HEK293 (cell line): Measurements from ENCODE around the gene OR2G2.

Experiments
- CTCF ChIA-PET: fragments of 350-600 bp; formaldehyde crosslinking; extraction: SDS; loops from one replicate; lab custom pipeline; 2021; ENCODE audit warnings: antibody characterized with exemption; lab: Yijun Ruan, JAX
- POLR2A ChIA-PET: fragments of 300-600 bp; formaldehyde crosslinking; extraction: SDS; loops from one replicate; lab custom pipeline; 2020; ENCODE audit warnings: antibody characterized with exemption, inconsistent platforms; lab: Yijun Ruan, JAX
- H3K27ac ChIP-seq: fragments of 200-500 bp; sonication (Bioruptor generic); 2 replicates; pipeline ENCODE4 v1.5.1; 2014; ENCODE audit warnings: low read depth, low read length, control low read depth, inconsistent platforms; ENCODE audit errors: extremely low read depth
- H3K36me3 ChIP-seq, 2 experiments: fragments of 200-500 bp in 1 of 2; sonication (Bioruptor generic) in 1 of 2; 1 replicate in 1 of 2; 2 replicates in 1 of 2; pipeline ENCODE4 v1.5.1; 2014 to 2017; ENCODE audit warnings: inconsistent platforms in 2 of 2, low read length in 2 of 2; ENCODE audit not compliant: control insufficient read depth in 2 of 2, insufficient read depth in 1 of 2
- H3K4me1 ChIP-seq: fragments of 200-500 bp; sonication (Bioruptor generic); 2 replicates; pipeline ENCODE4 v1.5.1; 2014; ENCODE audit warnings: mild to moderate bottlenecking, low read length, inconsistent platforms; ENCODE audit not compliant: control insufficient read depth, insufficient read depth
- H3K4me3 ChIP-seq: 2 replicates; pipeline ENCODE4 v1.5.1; 2011; ENCODE audit warnings: low read depth, mild to moderate bottlenecking, control low read depth, low read length, moderate library complexity
- H3K9me3 ChIP-seq: fragments of 200-500 bp; sonication (Bioruptor generic); 2 replicates; pipeline ENCODE4 v1.5.1; 2014; ENCODE audit warnings: low read depth, low read length, inconsistent platforms; ENCODE audit not compliant: control insufficient read depth, insufficient read depth
- KLF8 ChIP-seq: fragments of 450-650 bp; formaldehyde crosslinking; IDR thresholded peaks from 2 replicates; pipeline ENCODE4 v1.5.1; 2016; ENCODE audit warnings: missing biosample characterization, missing genetic modification characterization
- SP7 ChIP-seq: fragments of 450-650 bp; formaldehyde crosslinking; IDR thresholded peaks from 2 replicates; pipeline ENCODE4 v1.5.1; 2016; ENCODE audit warnings: missing biosample characterization, missing genetic modification characterization
- ZFP69B ChIP-seq: fragments of 450-650 bp; formaldehyde crosslinking; IDR thresholded peaks from 2 replicates; pipeline ENCODE4 v1.5.1; 2016; ENCODE audit warnings: missing biosample characterization, missing genetic modification characterization
- ZNF112 ChIP-seq: fragments of 450-650 bp; formaldehyde crosslinking; IDR thresholded peaks from 2 replicates; pipeline ENCODE4 v1.5.0; 2017; ENCODE audit warnings: missing biosample characterization, missing genetic modification characterization
- ZNF133 ChIP-seq: fragments of 450-650 bp; formaldehyde crosslinking; IDR thresholded peaks from 2 replicates; pipeline ENCODE4 v1.5.1; 2016; ENCODE audit warnings: missing biosample characterization, missing genetic modification characterization
- ZNF416 ChIP-seq: fragments of 450-650 bp; formaldehyde crosslinking; IDR thresholded peaks from 2 replicates; pipeline ENCODE4 v1.5.1; 2016; ENCODE audit warnings: missing biosample characterization, missing genetic modification characterization
- ZNF433 ChIP-seq: fragments of 450-650 bp; formaldehyde crosslinking; IDR thresholded peaks from 2 replicates; pipeline ENCODE4 v1.5.1; 2016; ENCODE audit warnings: missing biosample characterization, missing genetic modification characterization, low read depth
- ZNF561 ChIP-seq: fragments of 450-650 bp; IDR thresholded peaks from 2 replicates; pipeline ENCODE4 v1.5.1; 2018; ENCODE audit warnings: missing biosample characterization, missing genetic modification characterization, borderline replicate concordance
- ZNF610 ChIP-seq: fragments of 450-650 bp; formaldehyde crosslinking; IDR thresholded peaks from 2 replicates; pipeline ENCODE4 v1.5.1; 2016; ENCODE audit warnings: missing biosample characterization, missing genetic modification characterization, borderline replicate concordance
- ZNF621 ChIP-seq: fragments of 450-650 bp; formaldehyde crosslinking; IDR thresholded peaks from 2 replicates; pipeline ENCODE4 v1.5.1; 2017; ENCODE audit warnings: missing biosample characterization, missing genetic modification characterization
- ZNF776 ChIP-seq: fragments of 450-650 bp; formaldehyde crosslinking; IDR thresholded peaks from 2 replicates; pipeline ENCODE4 v1.5.0; 2017; ENCODE audit warnings: missing biosample characterization, missing genetic modification characterization, borderline replicate concordance
- ZNF830 ChIP-seq: fragments of 450-650 bp; IDR thresholded peaks from 2 replicates; pipeline ENCODE4 v1.5.0; 2018; ENCODE audit warnings: missing biosample characterization, missing genetic modification characterization, low read depth, mild to moderate bottlenecking, moderate library complexity
- TF ChIP-seq, protein P1 (sequence below): fragments of 450-650 bp; formaldehyde crosslinking; conservative IDR thresholded peaks from 2 replicates; pipeline ENCODE4 v1.5.1; 2016; ENCODE audit warnings: low read depth, missing biosample characterization, missing genetic modification characterization
- TF ChIP-seq, protein P2 (sequence below): fragments of 450-650 bp; formaldehyde crosslinking; IDR thresholded peaks from 2 replicates; pipeline ENCODE4 v1.5.1; 2016; ENCODE audit warnings: missing biosample characterization, missing genetic modification characterization
- TF ChIP-seq, protein P3 (sequence below): fragments of 450-650 bp; formaldehyde crosslinking; IDR thresholded peaks from 2 replicates; pipeline ENCODE4 v1.5.1; 2016; ENCODE audit warnings: missing biosample characterization, missing genetic modification characterization, borderline replicate concordance
- TF ChIP-seq, protein P4 (sequence below): fragments of 450-650 bp; formaldehyde crosslinking; IDR thresholded peaks from 2 replicates; pipeline ENCODE4 v1.5.1; 2016; ENCODE audit warnings: missing biosample characterization, missing genetic modification characterization
- TF ChIP-seq, protein P5 (sequence below): fragments of 450-650 bp; formaldehyde crosslinking; IDR thresholded peaks from 2 replicates; pipeline ENCODE4 v1.5.1; 2016; ENCODE audit warnings: missing biosample characterization, missing genetic modification characterization

The OR2G2 gene, protein sequence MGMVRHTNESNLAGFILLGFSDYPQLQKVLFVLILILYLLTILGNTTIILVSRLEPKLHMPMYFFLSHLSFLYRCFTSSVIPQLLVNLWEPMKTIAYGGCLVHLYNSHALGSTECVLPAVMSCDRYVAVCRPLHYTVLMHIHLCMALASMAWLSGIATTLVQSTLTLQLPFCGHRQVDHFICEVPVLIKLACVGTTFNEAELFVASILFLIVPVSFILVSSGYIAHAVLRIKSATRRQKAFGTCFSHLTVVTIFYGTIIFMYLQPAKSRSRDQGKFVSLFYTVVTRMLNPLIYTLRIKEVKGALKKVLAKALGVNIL

DNA sequence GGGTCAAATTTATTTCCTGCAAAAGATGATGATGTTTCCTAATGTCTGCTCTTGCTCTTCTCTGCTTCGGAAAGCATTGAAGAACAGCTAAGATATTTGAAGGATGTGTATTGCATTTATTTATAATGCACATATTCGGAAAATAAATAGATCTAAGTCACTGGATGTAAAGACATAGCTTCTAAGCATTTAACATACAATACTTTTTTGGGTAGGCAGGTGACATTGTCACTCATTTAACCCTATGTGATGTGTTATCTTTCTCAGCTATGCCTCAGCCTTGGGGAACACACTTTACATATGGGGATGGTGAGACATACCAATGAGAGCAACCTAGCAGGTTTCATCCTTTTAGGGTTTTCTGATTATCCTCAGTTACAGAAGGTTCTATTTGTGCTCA, at the start of gene OR2G2:
TSS of gene OR2G2 (plus strand) at position 301 of the 400 bp plus-strand sequence. CDS start at position 301, 0 bp downstream.
- Histone ChIP-seq H3K9me3 (no peaks in the 10 kb centered on the region), H3K27ac (no peak within 1 kb of the TSS), H3K4me3 (no peak within 1 kb of the TSS), H3K4me1 (no peaks in the 10 kb centered on the region), H3K36me3 (no peaks in the 10 kb centered on the region)
- CTCF ChIA-PET, result interaction anchor here (0.7 kb wide), 1 partner anchor 153 kb away, joined by 3 read pairs; no protein-coding TSS in a partner anchor
- POLR2A ChIA-PET, result no interaction called here
- TF ChIP-seq ZNF416 (tag by site-specific recombination), result no peak
- TF ChIP-seq, protein P1, sequence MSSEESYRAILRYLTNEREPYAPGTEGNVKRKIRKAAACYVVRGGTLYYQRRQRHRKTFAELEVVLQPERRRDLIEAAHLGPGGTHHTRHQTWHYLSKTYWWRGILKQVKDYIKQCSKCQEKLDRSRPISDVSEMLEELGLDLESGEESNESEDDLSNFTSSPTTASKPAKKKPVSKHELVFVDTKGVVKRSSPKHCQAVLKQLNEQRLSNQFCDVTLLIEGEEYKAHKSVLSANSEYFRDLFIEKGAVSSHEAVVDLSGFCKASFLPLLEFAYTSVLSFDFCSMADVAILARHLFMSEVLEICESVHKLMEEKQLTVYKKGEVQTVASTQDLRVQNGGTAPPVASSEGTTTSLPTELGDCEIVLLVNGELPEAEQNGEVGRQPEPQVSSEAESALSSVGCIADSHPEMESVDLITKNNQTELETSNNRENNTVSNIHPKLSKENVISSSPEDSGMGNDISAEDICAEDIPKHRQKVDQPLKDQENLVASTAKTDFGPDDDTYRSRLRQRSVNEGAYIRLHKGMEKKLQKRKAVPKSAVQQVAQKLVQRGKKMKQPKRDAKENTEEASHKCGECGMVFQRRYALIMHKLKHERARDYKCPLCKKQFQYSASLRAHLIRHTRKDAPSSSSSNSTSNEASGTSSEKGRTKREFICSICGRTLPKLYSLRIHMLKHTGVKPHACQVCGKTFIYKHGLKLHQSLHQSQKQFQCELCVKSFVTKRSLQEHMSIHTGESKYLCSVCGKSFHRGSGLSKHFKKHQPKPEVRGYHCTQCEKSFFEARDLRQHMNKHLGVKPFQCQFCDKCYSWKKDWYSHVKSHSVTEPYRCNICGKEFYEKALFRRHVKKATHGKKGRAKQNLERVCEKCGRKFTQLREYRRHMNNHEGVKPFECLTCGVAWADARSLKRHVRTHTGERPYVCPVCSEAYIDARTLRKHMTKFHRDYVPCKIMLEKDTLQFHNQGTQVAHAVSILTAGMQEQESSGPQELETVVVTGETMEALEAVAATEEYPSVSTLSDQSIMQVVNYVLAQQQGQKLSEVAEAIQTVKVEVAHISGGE (tag by site-specific recombination), result no peak

DNA sequence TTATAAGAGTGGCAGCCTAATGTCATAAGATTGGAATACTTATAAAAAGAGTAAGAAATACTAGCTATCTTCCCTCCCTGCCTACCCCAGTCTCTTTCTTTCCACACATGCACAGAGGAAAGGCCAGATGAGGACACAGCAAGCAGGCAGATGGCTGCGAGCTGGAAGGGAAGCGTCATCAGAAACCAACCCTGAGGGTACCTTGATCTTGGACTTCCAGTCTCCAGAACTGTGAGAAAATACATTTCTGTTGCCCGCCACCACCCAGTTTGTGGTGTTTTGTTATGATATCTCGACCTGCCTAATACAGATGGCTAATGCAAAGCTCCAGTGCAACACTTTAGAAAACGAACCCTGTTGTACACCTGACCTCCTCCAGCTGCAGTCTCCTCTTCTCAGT, 49.6 kb upstream of the OR2G2 start:
- CTCF ChIA-PET, result interaction anchor here (0.7 kb wide), 1 partner anchor 39 kb away, joined by 3 read pairs; no protein-coding TSS in a partner anchor
- TF ChIP-seq, protein P2, sequence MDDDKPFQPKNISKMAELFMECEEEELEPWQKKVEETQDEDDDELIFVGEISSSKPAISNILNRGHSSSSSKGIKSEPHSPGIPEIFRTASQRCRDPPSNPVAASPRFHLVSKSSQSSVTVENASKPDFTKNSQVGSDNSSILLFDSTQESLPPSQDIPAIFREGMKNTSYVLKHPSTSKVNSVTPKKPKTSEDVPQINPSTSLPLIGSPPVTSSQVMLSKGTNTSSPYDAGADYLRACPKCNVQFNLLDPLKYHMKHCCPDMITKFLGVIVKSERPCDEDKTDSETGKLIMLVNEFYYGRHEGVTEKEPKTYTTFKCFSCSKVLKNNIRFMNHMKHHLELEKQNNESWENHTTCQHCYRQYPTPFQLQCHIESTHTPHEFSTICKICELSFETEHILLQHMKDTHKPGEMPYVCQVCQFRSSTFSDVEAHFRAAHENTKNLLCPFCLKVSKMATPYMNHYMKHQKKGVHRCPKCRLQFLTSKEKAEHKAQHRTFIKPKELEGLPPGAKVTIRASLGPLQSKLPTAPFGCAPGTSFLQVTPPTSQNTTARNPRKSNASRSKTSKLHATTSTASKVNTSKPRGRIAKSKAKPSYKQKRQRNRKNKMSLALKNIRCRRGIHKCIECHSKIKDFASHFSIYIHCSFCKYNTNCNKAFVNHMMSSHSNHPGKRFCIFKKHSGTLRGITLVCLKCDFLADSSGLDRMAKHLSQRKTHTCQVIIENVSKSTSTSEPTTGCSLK (tag by site-specific recombination), result no peak
- no peak for TF ChIP-seq ZNF830 (tag by site-specific recombination)
- no peak for TF ChIP-seq KLF8 (tag by site-specific recombination)
- no peak for TF ChIP-seq ZNF621
- no peak for TF ChIP-seq ZNF610 (tag by site-specific recombination)
- TF ChIP-seq ZNF133 (tag by site-specific recombination), result no peak
- no peak for TF ChIP-seq ZNF776 (tag by site-specific recombination)
- TF ChIP-seq, protein P3, sequence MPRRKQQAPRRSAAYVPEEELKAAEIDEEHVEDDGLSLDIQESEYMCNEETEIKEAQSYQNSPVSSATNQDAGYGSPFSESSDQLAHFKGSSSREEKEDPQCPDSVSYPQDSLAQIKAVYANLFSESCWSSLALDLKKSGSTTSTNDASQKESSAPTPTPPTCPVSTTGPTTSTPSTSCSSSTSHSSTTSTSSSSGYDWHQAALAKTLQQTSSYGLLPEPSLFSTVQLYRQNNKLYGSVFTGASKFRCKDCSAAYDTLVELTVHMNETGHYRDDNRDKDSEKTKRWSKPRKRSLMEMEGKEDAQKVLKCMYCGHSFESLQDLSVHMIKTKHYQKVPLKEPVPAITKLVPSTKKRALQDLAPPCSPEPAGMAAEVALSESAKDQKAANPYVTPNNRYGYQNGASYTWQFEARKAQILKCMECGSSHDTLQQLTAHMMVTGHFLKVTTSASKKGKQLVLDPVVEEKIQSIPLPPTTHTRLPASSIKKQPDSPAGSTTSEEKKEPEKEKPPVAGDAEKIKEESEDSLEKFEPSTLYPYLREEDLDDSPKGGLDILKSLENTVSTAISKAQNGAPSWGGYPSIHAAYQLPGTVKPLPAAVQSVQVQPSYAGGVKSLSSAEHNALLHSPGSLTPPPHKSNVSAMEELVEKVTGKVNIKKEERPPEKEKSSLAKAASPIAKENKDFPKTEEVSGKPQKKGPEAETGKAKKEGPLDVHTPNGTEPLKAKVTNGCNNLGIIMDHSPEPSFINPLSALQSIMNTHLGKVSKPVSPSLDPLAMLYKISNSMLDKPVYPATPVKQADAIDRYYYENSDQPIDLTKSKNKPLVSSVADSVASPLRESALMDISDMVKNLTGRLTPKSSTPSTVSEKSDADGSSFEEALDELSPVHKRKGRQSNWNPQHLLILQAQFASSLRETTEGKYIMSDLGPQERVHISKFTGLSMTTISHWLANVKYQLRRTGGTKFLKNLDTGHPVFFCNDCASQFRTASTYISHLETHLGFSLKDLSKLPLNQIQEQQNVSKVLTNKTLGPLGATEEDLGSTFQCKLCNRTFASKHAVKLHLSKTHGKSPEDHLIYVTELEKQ (tag by site-specific recombination), result no peak
- no peak for TF ChIP-seq ZNF561 (tag by site-specific recombination)
- no peak for TF ChIP-seq ZNF112 (tag by site-specific recombination)
- TF ChIP-seq ZFP69B (tag by site-specific recombination), result no peak
- no peak for TF ChIP-seq SP7
- TF ChIP-seq, protein P4, sequence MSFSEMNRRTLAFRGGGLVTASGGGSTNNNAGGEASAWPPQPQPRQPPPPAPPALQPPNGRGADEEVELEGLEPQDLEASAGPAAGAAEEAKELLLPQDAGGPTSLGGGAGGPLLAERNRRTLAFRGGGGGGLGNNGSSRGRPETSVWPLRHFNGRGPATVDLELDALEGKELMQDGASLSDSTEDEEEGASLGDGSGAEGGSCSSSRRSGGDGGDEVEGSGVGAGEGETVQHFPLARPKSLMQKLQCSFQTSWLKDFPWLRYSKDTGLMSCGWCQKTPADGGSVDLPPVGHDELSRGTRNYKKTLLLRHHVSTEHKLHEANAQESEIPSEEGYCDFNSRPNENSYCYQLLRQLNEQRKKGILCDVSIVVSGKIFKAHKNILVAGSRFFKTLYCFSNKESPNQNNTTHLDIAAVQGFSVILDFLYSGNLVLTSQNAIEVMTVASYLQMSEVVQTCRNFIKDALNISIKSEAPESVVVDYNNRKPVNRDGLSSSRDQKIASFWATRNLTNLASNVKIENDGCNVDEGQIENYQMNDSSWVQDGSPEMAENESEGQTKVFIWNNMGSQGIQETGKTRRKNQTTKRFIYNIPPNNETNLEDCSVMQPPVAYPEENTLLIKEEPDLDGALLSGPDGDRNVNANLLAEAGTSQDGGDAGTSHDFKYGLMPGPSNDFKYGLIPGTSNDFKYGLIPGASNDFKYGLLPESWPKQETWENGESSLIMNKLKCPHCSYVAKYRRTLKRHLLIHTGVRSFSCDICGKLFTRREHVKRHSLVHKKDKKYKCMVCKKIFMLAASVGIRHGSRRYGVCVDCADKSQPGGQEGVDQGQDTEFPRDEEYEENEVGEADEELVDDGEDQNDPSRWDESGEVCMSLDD (tag by site-specific recombination), result no peak
- TF ChIP-seq, protein P5, sequence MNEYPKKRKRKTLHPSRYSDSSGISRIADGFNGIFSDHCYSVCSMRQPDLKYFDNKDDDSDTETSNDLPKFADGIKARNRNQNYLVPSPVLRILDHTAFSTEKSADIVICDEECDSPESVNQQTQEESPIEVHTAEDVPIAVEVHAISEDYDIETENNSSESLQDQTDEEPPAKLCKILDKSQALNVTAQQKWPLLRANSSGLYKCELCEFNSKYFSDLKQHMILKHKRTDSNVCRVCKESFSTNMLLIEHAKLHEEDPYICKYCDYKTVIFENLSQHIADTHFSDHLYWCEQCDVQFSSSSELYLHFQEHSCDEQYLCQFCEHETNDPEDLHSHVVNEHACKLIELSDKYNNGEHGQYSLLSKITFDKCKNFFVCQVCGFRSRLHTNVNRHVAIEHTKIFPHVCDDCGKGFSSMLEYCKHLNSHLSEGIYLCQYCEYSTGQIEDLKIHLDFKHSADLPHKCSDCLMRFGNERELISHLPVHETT (tag by site-specific recombination), result no peak
- TF ChIP-seq ZNF433 (tag by site-specific recombination), result no peak
- TF ChIP-seq, all 188 proteins: peak for 0
- H3K4me3 ChIP-seq, result no peak overlapping the region
- no peaks in the 10 kb centered on the region for H3K36me3 ChIP-seq
- no peaks in the 10 kb centered on the region for H3K9me3 ChIP-seq
- no peak overlapping the region for H3K27ac ChIP-seq
- no peaks in the 10 kb centered on the region for H3K4me1 ChIP-seq
- POLR2A ChIA-PET, result no interaction called here
